Fibroblast of mammary gland (primary cell): ENCODE data around the gene LAMA2.

ENCODE experiments used
- DNase-seq: peaks from one replicate; pipeline ENCODE4 v3.0.0-alpha.2; 2010; ENCODE audit warnings: low read depth
- H3K4me3 ChIP-seq: 2 replicates; pipeline ENCODE4 v1.5.1; 2011; ENCODE audit warnings: low read depth, mild to moderate bottlenecking, low read length, moderate library complexity; ENCODE audit not compliant: control insufficient read depth
- TF ChIP-seq, protein P1 (sequence below): conservative IDR thresholded peaks from 2 replicates; pipeline ENCODE4 v1.5.1; 2011; ENCODE audit warnings: low read depth, low read length, inconsistent platforms; ENCODE audit not compliant: control insufficient read depth, insufficient read depth

LAMA2 gene

GRCh38 chr6:129475477-129476247, 592.7 kb downstream of the LAMA2 start:
- no peak overlapping the region for H3K4me3 ChIP-seq
- TF ChIP-seq, protein P1, sequence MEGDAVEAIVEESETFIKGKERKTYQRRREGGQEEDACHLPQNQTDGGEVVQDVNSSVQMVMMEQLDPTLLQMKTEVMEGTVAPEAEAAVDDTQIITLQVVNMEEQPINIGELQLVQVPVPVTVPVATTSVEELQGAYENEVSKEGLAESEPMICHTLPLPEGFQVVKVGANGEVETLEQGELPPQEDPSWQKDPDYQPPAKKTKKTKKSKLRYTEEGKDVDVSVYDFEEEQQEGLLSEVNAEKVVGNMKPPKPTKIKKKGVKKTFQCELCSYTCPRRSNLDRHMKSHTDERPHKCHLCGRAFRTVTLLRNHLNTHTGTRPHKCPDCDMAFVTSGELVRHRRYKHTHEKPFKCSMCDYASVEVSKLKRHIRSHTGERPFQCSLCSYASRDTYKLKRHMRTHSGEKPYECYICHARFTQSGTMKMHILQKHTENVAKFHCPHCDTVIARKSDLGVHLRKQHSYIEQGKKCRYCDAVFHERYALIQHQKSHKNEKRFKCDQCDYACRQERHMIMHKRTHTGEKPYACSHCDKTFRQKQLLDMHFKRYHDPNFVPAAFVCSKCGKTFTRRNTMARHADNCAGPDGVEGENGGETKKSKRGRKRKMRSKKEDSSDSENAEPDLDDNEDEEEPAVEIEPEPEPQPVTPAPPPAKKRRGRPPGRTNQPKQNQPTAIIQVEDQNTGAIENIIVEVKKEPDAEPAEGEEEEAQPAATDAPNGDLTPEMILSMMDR, result no peak
- DNase-seq, result no peak

GRCh38 chr6:129476248-129476564, 593.3 kb downstream of the LAMA2 start:
- no peak overlapping the region for H3K4me3 ChIP-seq
- no peak for DNase-seq
- TF ChIP-seq, protein P1, result no peak

DNA sequence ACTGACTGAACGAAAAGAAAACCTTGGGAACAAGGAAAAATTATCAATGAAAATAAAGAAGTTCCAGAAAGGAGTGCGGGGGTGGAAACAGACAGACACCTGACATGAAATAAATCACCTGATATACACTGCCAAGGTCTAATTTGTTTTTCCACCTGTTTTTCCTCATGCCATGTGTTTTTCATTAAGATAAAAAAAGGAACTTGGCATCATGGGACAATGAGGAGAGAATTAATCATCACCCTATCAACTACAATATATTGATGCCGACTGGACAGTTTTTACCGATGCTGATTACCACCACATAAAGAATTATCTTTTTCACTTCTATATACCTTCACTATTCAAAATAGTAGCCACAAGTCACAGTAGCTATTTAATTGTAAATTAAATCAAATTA, 593.9 kb downstream of the LAMA2 start:
- H3K4me3 ChIP-seq, result no peak overlapping the region
- peak; percentile 12 for DNase-seq
- TF ChIP-seq, protein P1, result no peak

DNA sequence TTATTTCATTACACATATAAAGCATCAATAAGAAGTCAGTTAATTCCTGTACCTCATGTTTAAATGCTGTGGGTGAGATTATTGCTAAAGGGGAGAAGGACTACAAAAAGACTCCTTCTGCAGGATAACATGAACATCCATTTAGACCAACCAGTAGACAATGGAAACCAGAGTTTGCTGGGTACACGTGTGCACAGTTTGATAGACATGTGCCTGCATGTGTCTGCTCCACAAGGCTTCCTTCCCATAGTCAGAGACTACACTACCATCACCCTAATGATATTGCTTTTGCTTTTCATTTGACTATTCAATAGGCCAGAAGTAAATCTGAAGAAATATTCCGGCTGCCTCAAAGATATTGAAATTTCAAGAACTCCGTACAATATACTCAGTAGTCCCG, 595.4 kb downstream of the LAMA2 start:
- TF ChIP-seq, protein P1, result no peak
- H3K4me3 ChIP-seq, result no peak overlapping the region
- no peak for DNase-seq

DNA sequence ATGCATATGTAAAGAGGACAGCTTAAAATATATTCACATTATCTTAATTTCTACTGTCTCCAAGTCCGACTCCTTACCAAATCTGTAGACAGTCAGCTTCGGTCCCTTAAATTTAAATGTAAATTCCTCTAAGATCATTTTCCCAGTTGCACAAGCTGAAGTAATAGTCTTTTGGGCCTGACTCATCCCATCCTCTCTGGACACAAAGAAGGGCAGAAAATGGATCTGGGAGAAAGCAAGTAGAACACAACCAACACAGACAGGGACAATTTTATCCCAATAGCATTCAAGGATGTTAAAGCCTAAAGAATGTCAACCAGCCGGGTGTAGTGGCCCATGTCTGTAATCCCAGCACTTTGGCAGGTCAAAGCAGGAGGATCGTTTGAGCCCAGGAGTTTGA, 598.8 kb downstream of the LAMA2 start:
- H3K4me3 ChIP-seq, result no peak overlapping the region
- TF ChIP-seq, protein P1, result no peak
- DNase-seq, result no peak

GRCh38 chr6:129485746-129486145, 602.8 kb downstream of the LAMA2 start:
- H3K4me3 ChIP-seq, result no peak overlapping the region
- TF ChIP-seq, protein P1, result no peak
- no peak for DNase-seq

DNA sequence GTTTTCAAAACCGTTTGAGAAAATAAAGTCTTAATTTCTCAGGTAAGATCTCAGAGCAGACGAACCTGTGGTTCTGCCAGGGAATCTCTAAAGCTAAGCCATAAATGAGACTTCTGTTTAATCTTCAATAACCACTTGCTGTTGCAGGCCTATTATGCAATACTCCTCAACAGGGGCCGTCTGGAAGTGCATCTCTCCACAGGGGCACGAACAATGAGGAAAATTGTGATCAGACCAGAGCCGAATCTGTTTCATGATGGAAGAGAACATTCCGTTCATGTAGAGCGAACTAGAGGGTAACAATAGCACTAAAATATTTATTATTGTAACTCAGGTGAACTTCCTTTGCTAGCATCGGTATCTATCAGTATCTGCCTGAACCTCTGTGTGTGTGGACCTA, 603.4 kb downstream of the LAMA2 start:
- H3K4me3 ChIP-seq, result no peak overlapping the region
- TF ChIP-seq, protein P1, result no peak
- no peak for DNase-seq
